Ishikawa (cell line): ENCODE results near the gene APOH.

Experiments
- CREB1 ChIP-seq: IDR thresholded peaks from 2 replicates; pipeline ENCODE4 v1.6.1; 2012; ENCODE audit warnings: low read depth
- EGR1 ChIP-seq: IDR thresholded peaks from 2 replicates; pipeline ENCODE4 v1.6.1; 2012
- EP300 ChIP-seq: IDR thresholded peaks from 2 replicates; pipeline ENCODE4 v1.6.1; 2012; ENCODE audit warnings: borderline replicate concordance
- NFIC ChIP-seq: IDR thresholded peaks from 2 replicates; pipeline ENCODE4 v1.6.1; 2012
- RAD21 ChIP-seq: IDR thresholded peaks from 2 replicates; pipeline ENCODE4 v1.6.1; 2012; ENCODE audit warnings: low read depth
- TAF1 ChIP-seq: IDR thresholded peaks from 2 replicates; pipeline ENCODE4 v1.6.1; 2012; ENCODE audit warnings: low read depth, mild to moderate bottlenecking
- TCF12 ChIP-seq: IDR thresholded peaks from 2 replicates; pipeline ENCODE4 v1.6.1; 2012; ENCODE audit warnings: low read depth
- TEAD4 ChIP-seq: IDR thresholded peaks from 2 replicates; pipeline ENCODE4 v1.6.1; 2012
- YY1 ChIP-seq: IDR thresholded peaks from 2 replicates; pipeline ENCODE4 v1.6.1; 2012; ENCODE audit warnings: low read depth
- ZBTB7A ChIP-seq: IDR thresholded peaks from 2 replicates; pipeline ENCODE4 v1.6.1; 2012; ENCODE audit warnings: low read depth
- TF ChIP-seq, protein P1 (sequence below): IDR thresholded peaks from 2 replicates; pipeline ENCODE4 v1.6.1; 2012; ENCODE audit warnings: low read depth, mild to moderate bottlenecking
- TF ChIP-seq, protein P2 (sequence below): IDR thresholded peaks from 2 replicates; pipeline ENCODE4 v1.6.1; 2012
- TF ChIP-seq, protein P3 (sequence below): IDR thresholded peaks from 2 replicates; pipeline ENCODE4 v1.6.1; 2012

DNA sequence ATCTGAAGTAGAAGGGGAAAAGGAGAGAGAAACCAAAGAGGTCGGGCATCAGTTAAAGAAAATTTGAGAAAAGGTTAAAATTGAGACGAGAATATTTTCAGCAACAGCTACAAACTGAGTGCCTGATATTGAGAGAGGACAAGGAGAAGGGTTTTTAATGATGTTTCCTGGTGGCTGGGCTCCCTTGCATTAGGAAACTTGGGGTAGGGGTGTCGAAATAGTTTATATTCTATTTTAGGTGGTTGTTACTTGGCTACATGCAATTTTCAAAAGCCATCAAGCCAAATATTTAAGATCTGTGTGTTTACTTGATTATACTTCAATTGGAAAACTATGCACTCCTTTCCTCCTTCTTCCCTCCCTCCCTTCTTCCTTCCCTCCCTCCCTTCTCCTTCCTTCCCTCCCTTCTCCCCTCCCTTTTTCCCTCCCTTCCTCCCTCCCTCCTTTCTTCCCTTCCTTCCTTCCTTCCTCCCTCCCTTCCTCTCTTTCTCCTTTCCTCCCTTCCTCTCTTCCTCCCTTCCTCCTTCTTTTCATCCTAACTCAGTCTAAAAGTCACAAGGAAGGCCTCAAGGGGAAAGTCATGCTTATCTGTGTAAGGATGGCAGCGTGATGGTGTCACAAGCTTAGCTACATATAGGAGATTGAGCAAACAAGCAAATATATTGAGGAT lies 1.8 kb upstream of the APOH start:
- no peak for TF ChIP-seq EGR1
- TF ChIP-seq ZBTB7A, result no peak
- no peak for TF ChIP-seq TAF1
- TF ChIP-seq, protein P1, sequence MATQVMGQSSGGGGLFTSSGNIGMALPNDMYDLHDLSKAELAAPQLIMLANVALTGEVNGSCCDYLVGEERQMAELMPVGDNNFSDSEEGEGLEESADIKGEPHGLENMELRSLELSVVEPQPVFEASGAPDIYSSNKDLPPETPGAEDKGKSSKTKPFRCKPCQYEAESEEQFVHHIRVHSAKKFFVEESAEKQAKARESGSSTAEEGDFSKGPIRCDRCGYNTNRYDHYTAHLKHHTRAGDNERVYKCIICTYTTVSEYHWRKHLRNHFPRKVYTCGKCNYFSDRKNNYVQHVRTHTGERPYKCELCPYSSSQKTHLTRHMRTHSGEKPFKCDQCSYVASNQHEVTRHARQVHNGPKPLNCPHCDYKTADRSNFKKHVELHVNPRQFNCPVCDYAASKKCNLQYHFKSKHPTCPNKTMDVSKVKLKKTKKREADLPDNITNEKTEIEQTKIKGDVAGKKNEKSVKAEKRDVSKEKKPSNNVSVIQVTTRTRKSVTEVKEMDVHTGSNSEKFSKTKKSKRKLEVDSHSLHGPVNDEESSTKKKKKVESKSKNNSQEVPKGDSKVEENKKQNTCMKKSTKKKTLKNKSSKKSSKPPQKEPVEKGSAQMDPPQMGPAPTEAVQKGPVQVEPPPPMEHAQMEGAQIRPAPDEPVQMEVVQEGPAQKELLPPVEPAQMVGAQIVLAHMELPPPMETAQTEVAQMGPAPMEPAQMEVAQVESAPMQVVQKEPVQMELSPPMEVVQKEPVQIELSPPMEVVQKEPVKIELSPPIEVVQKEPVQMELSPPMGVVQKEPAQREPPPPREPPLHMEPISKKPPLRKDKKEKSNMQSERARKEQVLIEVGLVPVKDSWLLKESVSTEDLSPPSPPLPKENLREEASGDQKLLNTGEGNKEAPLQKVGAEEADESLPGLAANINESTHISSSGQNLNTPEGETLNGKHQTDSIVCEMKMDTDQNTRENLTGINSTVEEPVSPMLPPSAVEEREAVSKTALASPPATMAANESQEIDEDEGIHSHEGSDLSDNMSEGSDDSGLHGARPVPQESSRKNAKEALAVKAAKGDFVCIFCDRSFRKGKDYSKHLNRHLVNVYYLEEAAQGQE, result no peak
- no peak for TF ChIP-seq CREB1
- no peak for TF ChIP-seq RAD21
- TF ChIP-seq EP300, result no peak
- TF ChIP-seq YY1, result no peak
- no peak for TF ChIP-seq TEAD4
- TF ChIP-seq, protein P2, sequence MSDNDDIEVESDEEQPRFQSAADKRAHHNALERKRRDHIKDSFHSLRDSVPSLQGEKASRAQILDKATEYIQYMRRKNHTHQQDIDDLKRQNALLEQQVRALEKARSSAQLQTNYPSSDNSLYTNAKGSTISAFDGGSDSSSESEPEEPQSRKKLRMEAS, result no peak
- TF ChIP-seq, protein P3, sequence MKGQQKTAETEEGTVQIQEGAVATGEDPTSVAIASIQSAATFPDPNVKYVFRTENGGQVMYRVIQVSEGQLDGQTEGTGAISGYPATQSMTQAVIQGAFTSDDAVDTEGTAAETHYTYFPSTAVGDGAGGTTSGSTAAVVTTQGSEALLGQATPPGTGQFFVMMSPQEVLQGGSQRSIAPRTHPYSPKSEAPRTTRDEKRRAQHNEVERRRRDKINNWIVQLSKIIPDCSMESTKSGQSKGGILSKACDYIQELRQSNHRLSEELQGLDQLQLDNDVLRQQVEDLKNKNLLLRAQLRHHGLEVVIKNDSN, result no peak
- no peak for TF ChIP-seq NFIC
- no peak for TF ChIP-seq TCF12
